ENCODE results near the gene SH3RF3.

The SH3RF3 gene

GRCh38 chr2:109451671-109452070 lies 322.7 kb downstream of the SH3RF3 start:
- H3K4me1 ChIP-seq (ENCODE audit: control insufficient read depth, insufficient read depth, low read length, poor library complexity, severe bottlenecking) = no peaks in the 10 kb centered on the region
- 93 to 95% methylated on average over 2 to 4 of the region's 6 CpGs for WGBS, 2 experiments (ENCODE audit: insufficient coverage in 2 of 2)
- H3K4me3 ChIP-seq (ENCODE audit: extremely low read depth, insufficient read depth, low read length, poor library complexity, severe bottlenecking) = no peak overlapping the region
- no peak overlapping the region for H3K27ac ChIP-seq (ENCODE audit: low read depth, low read length, severe bottlenecking)
- no peaks in the 10 kb centered on the region for H3K36me3 ChIP-seq (ENCODE audit: control insufficient read depth, insufficient read depth, low read length)
- H3K9me3 ChIP-seq (ENCODE audit: control insufficient read depth, low read length) = no peaks in the 10 kb centered on the region

GRCh38 chr2:109452318-109453305 lies 323.6 kb downstream of the SH3RF3 start:
- 94 to 99% methylated on average over 12 to 16 of the region's 17 CpGs for WGBS, 2 experiments (ENCODE audit: insufficient coverage in 2 of 2)
- no peaks in the 10 kb centered on the region for H3K4me1 ChIP-seq (ENCODE audit: control insufficient read depth, insufficient read depth, low read length, poor library complexity, severe bottlenecking)
- H3K36me3 ChIP-seq (ENCODE audit: control insufficient read depth, insufficient read depth, low read length) = no peaks in the 10 kb centered on the region
- no peaks in the 10 kb centered on the region for H3K9me3 ChIP-seq (ENCODE audit: control insufficient read depth, low read length)
- H3K4me3 ChIP-seq (ENCODE audit: extremely low read depth, insufficient read depth, low read length, poor library complexity, severe bottlenecking) = no peak overlapping the region
- H3K27ac ChIP-seq (ENCODE audit: low read depth, low read length, severe bottlenecking) = no peak overlapping the region

- WGBS, 2 experiments (ENCODE audit: insufficient coverage in 2 of 2) = 86 to 96% methylated on average over 10 to 12 of the region's 15 CpGs
- Histone ChIP-seq H3K27ac (ENCODE audit: low read depth, low read length, severe bottlenecking) (no peak overlapping the region), H3K4me3 (ENCODE audit: extremely low read depth, insufficient read depth, low read length, poor library complexity, severe bottlenecking) (no peak overlapping the region), H3K36me3 (ENCODE audit: control insufficient read depth, insufficient read depth, low read length) (no peaks in the 10 kb centered on the region), H3K9me3 (ENCODE audit: control insufficient read depth, low read length) (no peaks in the 10 kb centered on the region), H3K4me1 (ENCODE audit: control insufficient read depth, insufficient read depth, low read length, poor library complexity, severe bottlenecking) (no peaks in the 10 kb centered on the region)
Measured at GRCh38 chr2:109453371-109453995, 324.5 kb downstream of the SH3RF3 start.

GRCh38 chr2:109454304-109454703 lies 325.3 kb downstream of the SH3RF3 start:
- WGBS, 2 experiments (ENCODE audit: insufficient coverage in 2 of 2) = 66 to 79% methylated on average over 3 to 5 of the region's 6 CpGs
- Histone ChIP-seq H3K27ac (ENCODE audit: low read depth, low read length, severe bottlenecking) (no peak overlapping the region), H3K9me3 (ENCODE audit: control insufficient read depth, low read length) (no peaks in the 10 kb centered on the region), H3K36me3 (ENCODE audit: control insufficient read depth, insufficient read depth, low read length) (no peaks in the 10 kb centered on the region), H3K4me1 (ENCODE audit: control insufficient read depth, insufficient read depth, low read length, poor library complexity, severe bottlenecking) (peaks cover 2% of the 10 kb centered on the region), H3K4me3 (ENCODE audit: extremely low read depth, insufficient read depth, low read length, poor library complexity, severe bottlenecking) (no peak overlapping the region)

GRCh38 chr2:109454765-109455394 lies 325.9 kb downstream of the SH3RF3 start:
- 91 to 100% methylated on average over 2 to 7 of the region's 7 CpGs for WGBS, 2 experiments (ENCODE audit: insufficient coverage in 2 of 2)
- no peaks in the 10 kb centered on the region for H3K9me3 ChIP-seq (ENCODE audit: control insufficient read depth, low read length)
- no peak overlapping the region for H3K27ac ChIP-seq (ENCODE audit: low read depth, low read length, severe bottlenecking)
- H3K4me1 ChIP-seq (ENCODE audit: control insufficient read depth, insufficient read depth, low read length, poor library complexity, severe bottlenecking) = peaks cover 8% of the 10 kb centered on the region
- H3K36me3 ChIP-seq (ENCODE audit: control insufficient read depth, insufficient read depth, low read length) = no peaks in the 10 kb centered on the region
- no peak overlapping the region for H3K4me3 ChIP-seq (ENCODE audit: extremely low read depth, insufficient read depth, low read length, poor library complexity, severe bottlenecking)

GRCh38 chr2:109455731-109456691 lies 327.0 kb downstream of the SH3RF3 start:
- Histone ChIP-seq H3K27ac (ENCODE audit: low read depth, low read length, severe bottlenecking) (no peak overlapping the region), H3K4me1 (ENCODE audit: control insufficient read depth, insufficient read depth, low read length, poor library complexity, severe bottlenecking) (peaks cover 8% of the 10 kb centered on the region), H3K36me3 (ENCODE audit: control insufficient read depth, insufficient read depth, low read length) (no peaks in the 10 kb centered on the region), H3K9me3 (ENCODE audit: control insufficient read depth, low read length) (no peaks in the 10 kb centered on the region), H3K4me3 (ENCODE audit: extremely low read depth, insufficient read depth, low read length, poor library complexity, severe bottlenecking) (no peak overlapping the region)
- 86 to 93% methylated on average over 20 of the region's 21 CpGs for WGBS, 2 experiments (ENCODE audit: insufficient coverage in 2 of 2)

DNA sequence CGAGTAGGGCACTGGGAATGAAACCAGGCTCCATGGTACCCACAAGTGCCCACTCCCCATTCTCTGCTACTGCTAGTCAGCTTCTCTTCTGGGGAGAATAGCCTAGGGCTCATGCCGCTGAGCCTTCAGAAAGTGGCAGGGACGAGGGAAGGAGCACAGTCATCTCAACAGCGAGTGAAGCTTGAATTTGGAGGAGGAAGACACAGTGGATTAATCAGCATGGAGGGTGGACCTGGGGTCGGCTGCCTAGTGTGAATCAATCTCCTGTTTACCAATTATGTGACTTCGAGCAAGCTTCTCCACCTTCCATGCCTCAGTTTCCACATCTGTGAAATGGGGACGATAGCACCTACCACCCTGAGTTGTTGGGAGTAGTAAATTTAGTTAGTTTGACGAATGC lies 327.8 kb downstream of the SH3RF3 start:
- H3K4me3 ChIP-seq (ENCODE audit: extremely low read depth, insufficient read depth, low read length, poor library complexity, severe bottlenecking) = no peak overlapping the region
- no peak overlapping the region for H3K27ac ChIP-seq (ENCODE audit: low read depth, low read length, severe bottlenecking)
- H3K36me3 ChIP-seq (ENCODE audit: control insufficient read depth, insufficient read depth, low read length) = no peaks in the 10 kb centered on the region
- peaks cover 8% of the 10 kb centered on the region for H3K4me1 ChIP-seq (ENCODE audit: control insufficient read depth, insufficient read depth, low read length, poor library complexity, severe bottlenecking)
- no peaks in the 10 kb centered on the region for H3K9me3 ChIP-seq (ENCODE audit: control insufficient read depth, low read length)
- WGBS, 2 experiments (ENCODE audit: insufficient coverage in 2 of 2) = 97 to 98% methylated on average over 4 of the region's 8 CpGs

- peaks cover 8% of the 10 kb centered on the region for H3K4me1 ChIP-seq (ENCODE audit: control insufficient read depth, insufficient read depth, low read length, poor library complexity, severe bottlenecking)
- no peak overlapping the region for H3K27ac ChIP-seq (ENCODE audit: low read depth, low read length, severe bottlenecking)
- no peaks in the 10 kb centered on the region for H3K9me3 ChIP-seq (ENCODE audit: control insufficient read depth, low read length)
- WGBS, 2 experiments (ENCODE audit: insufficient coverage in 2 of 2) = 88 to 95% methylated on average over 9 of the region's 9 CpGs
- no peaks in the 10 kb centered on the region for H3K36me3 ChIP-seq (ENCODE audit: control insufficient read depth, insufficient read depth, low read length)
- no peak overlapping the region for H3K4me3 ChIP-seq (ENCODE audit: extremely low read depth, insufficient read depth, low read length, poor library complexity, severe bottlenecking)
Measured at GRCh38 chr2:109457366-109457765, 328.4 kb downstream of the SH3RF3 start.

- Histone ChIP-seq H3K4me1 (ENCODE audit: control insufficient read depth, insufficient read depth, low read length, poor library complexity, severe bottlenecking) (peaks cover 8% of the 10 kb centered on the region), H3K9me3 (ENCODE audit: control insufficient read depth, low read length) (no peaks in the 10 kb centered on the region), H3K36me3 (ENCODE audit: control insufficient read depth, insufficient read depth, low read length) (no peaks in the 10 kb centered on the region), H3K4me3 (ENCODE audit: extremely low read depth, insufficient read depth, low read length, poor library complexity, severe bottlenecking) (no peak overlapping the region), H3K27ac (ENCODE audit: low read depth, low read length, severe bottlenecking) (no peak overlapping the region)
- 92 to 100% methylated on average over 1 to 2 of the region's 7 CpGs for WGBS, 2 experiments (ENCODE audit: insufficient coverage in 2 of 2)
Measured at GRCh38 chr2:109457794-109458193, 328.8 kb downstream of the SH3RF3 start.

DNA sequence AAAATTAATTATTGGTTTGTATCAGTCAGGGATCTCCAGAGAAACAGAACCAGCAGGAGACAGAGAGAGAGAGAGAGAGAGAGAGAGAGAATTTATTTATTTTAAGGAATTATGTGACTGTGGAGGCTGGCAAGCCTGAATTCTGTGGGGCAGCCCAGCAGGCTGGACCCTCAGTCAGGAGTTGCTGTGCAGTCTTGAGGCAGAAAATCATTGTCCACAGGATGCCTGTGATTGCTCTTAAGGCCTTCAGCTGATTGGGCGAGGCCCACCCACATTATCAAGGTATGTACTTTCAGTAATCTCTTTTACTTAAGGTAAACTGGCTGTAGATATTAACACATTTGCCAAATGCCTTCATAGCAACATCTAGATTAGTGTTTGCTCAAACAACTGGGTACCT lies 329.5 kb downstream of the SH3RF3 start:
- H3K4me3 ChIP-seq (ENCODE audit: extremely low read depth, insufficient read depth, low read length, poor library complexity, severe bottlenecking) = no peak overlapping the region
- no CpG with 5 or more reads among the region's 1 CpG for WGBS, 2 experiments (ENCODE audit: insufficient coverage in 2 of 2)
- H3K9me3 ChIP-seq (ENCODE audit: control insufficient read depth, low read length) = no peaks in the 10 kb centered on the region
- no peak overlapping the region for H3K27ac ChIP-seq (ENCODE audit: low read depth, low read length, severe bottlenecking)
- no peaks in the 10 kb centered on the region for H3K36me3 ChIP-seq (ENCODE audit: control insufficient read depth, insufficient read depth, low read length)
- peaks cover 8% of the 10 kb centered on the region for H3K4me1 ChIP-seq (ENCODE audit: control insufficient read depth, insufficient read depth, low read length, poor library complexity, severe bottlenecking)
